Measurements from ENCODE around the gene ADAMTS1.

Gene ADAMTS1

GRCh38 chr21:26811482-26811881, 33.7 kb downstream of the ADAMTS1 start:
- Histone ChIP-seq H3K36me3 (ENCODE audit: control insufficient read depth in 2 of 2, insufficient read depth in 1 of 2, low read length in 2 of 2) (no peaks in the 10 kb centered on the region), H3K9me3 (ENCODE audit: control insufficient read depth, insufficient read depth, low read depth, low read length) (no peaks in the 10 kb centered on the region), H3K27ac (ENCODE audit: extremely low read depth, low read depth, low read length) (no peak overlapping the region), H3K4me1 (ENCODE audit: control insufficient read depth, insufficient read depth, low read length) (no peaks in the 10 kb centered on the region), H3K4me3 (ENCODE audit: low read depth, low read length) (no peak overlapping the region)
- TF ChIP-seq ZNF48 (tag by site-specific recombination; IDR thresholded peaks at IDR 0.05) (no peak), GLI4 (tag by site-specific recombination; IDR thresholded peaks at IDR 0.05) (no peak)
- ChIA-PET CTCF (interaction anchor here (0.9 to 1.5 kb wide), 2 partner anchors 15 to 36 kb away, joined by 3 read pairs; no protein-coding TSS in a partner anchor), POLR2A (interaction anchor here (1.2 kb wide), 1 partner anchor 33 kb away, joined by 7 read pairs; no protein-coding TSS in a partner anchor)

GRCh38 chr21:26810676-26811415, 34.4 kb downstream of the ADAMTS1 start:
- TF ChIP-seq ZNF626 (tag by site-specific recombination; IDR thresholded peaks at IDR 0.05) (no peak), SP2 (tag by site-specific recombination; IDR thresholded peaks at IDR 0.05) (no peak), GLIS2 (tag by site-specific recombination; IDR thresholded peaks at IDR 0.05) (no peak), ZNF416 (tag by site-specific recombination; IDR thresholded peaks at IDR 0.05) (no peak), SETDB1 (IDR thresholded peaks at IDR 0.05; ENCODE audit: insufficient read length, low read length) (no peak), ZNF121 (tag by site-specific recombination; IDR thresholded peaks at IDR 0.05) (no peak), ZNF639 (tag by site-specific recombination; IDR thresholded peaks at IDR 0.05) (no peak), ZNF677 (tag by site-specific recombination; IDR thresholded peaks at IDR 0.05) (no peak), ZNF571 (tag by site-specific recombination; IDR thresholded peaks at IDR 0.05) (no peak), ZNF157 (tag by site-specific recombination; IDR thresholded peaks at IDR 0.05) (no peak), ZNF830 (tag by site-specific recombination; IDR thresholded peaks at IDR 0.05; ENCODE audit: low read depth) (no peak), ZNF248 (tag by site-specific recombination; IDR thresholded peaks at IDR 0.05) (no peak), ZNF274 (IDR thresholded peaks at IDR 0.05; ENCODE audit: low read length) (no peak), ZNF274 (tag by site-specific recombination; IDR thresholded peaks at IDR 0.05; ENCODE audit: borderline replicate concordance) (no peak), ZNF843 (tag by site-specific recombination; IDR thresholded peaks at IDR 0.05) (no peak), ZNF791 (tag by site-specific recombination; IDR thresholded peaks at IDR 0.05) (no peak), KLF8 (tag by site-specific recombination; IDR thresholded peaks at IDR 0.05) (no peak), ZNF501 (tag by site-specific recombination; IDR thresholded peaks at IDR 0.05) (no peak)
- TF ChIP-seq, protein P1, sequence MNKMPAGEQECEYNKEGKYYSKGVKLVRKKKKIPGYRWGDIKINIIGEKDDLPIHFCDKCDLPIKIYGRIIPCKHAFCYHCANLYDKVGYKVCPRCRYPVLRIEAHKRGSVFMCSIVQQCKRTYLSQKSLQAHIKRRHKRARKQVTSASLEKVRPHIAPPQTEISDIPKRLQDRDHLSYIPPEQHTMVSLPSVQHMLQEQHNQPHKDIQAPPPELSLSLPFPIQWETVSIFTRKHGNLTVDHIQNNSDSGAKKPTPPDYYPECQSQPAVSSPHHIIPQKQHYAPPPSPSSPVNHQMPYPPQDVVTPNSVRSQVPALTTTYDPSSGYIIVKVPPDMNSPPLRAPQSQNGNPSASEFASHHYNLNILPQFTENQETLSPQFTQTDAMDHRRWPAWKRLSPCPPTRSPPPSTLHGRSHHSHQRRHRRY (tag by site-specific recombination; IDR thresholded peaks at IDR 0.05), result no peak
- Histone ChIP-seq H3K27ac (ENCODE audit: extremely low read depth, low read depth, low read length) (no peak overlapping the region), H3K4me1 (ENCODE audit: control insufficient read depth, insufficient read depth, low read length) (no peaks in the 10 kb centered on the region), H3K4me3 (ENCODE audit: low read depth, low read length) (no peak overlapping the region), H3K9me3 (ENCODE audit: control insufficient read depth, insufficient read depth, low read depth, low read length) (no peaks in the 10 kb centered on the region), H3K36me3 (ENCODE audit: control insufficient read depth in 2 of 2, insufficient read depth in 1 of 2, low read length in 2 of 2) (no peaks in the 10 kb centered on the region)
- POLR2A ChIA-PET, result interaction anchor here (1.2 kb wide), 1 partner anchor 34 kb away, joined by 7 read pairs; no protein-coding TSS in a partner anchor
- CTCF ChIA-PET, result interaction anchor here (0.9 to 1.5 kb wide), 2 partner anchors 16 to 36 kb away, joined by 3 read pairs; no protein-coding TSS in a partner anchor

GRCh38 chr21:26810266-26810665, 34.9 kb downstream of the ADAMTS1 start:
- CTCF ChIA-PET, result no interaction called here
- no peaks in the 10 kb centered on the region for H3K36me3 ChIP-seq (ENCODE audit: control insufficient read depth in 2 of 2, insufficient read depth in 1 of 2, low read length in 2 of 2)
- no peak for TF ChIP-seq ZNF654 (tag by site-specific recombination; IDR thresholded peaks at IDR 0.05; ENCODE audit: low read depth)
- no peak for TF ChIP-seq ZNF776 (tag by site-specific recombination; IDR thresholded peaks at IDR 0.05; ENCODE audit: borderline replicate concordance)
- TF ChIP-seq ZNF626 (tag by site-specific recombination; IDR thresholded peaks at IDR 0.05), result no peak
- H3K27ac ChIP-seq (ENCODE audit: extremely low read depth, low read depth, low read length), result no peak overlapping the region
- no peaks in the 10 kb centered on the region for H3K9me3 ChIP-seq (ENCODE audit: control insufficient read depth, insufficient read depth, low read depth, low read length)
- no peak overlapping the region for H3K4me3 ChIP-seq (ENCODE audit: low read depth, low read length)
- no peaks in the 10 kb centered on the region for H3K4me1 ChIP-seq (ENCODE audit: control insufficient read depth, insufficient read depth, low read length)
- POLR2A ChIA-PET, result no interaction called here

Data from HEK293 (cell line).